RWPE1 (cell line): ENCODE measurements around the gene PEX19.

ENCODE experiments used
- CTCF ChIA-PET: fragments of 350-600 bp; sonication (Branson Sonifier 250); formaldehyde crosslinking; extraction: SDS; loops from one replicate; lab custom pipeline; 2021; lab: Yijun Ruan, JAX
- POLR2A ChIA-PET: fragments of 400-600 bp; formaldehyde crosslinking; extraction: SDS; loops from one replicate; lab custom pipeline; 2020; ENCODE audit warnings: antibody characterized with exemption; ENCODE audit not compliant: low non-redundant PET; lab: Yijun Ruan, JAX
- DNase-seq: peaks from one replicate; pipeline ENCODE4 v3.0.0; 2012; ENCODE audit warnings: low spot score
- H3K27ac ChIP-seq: fragments of 450-650 bp; 2 replicates; pipeline ENCODE4 v1.5.1; 2017
- CTCF ChIP-seq: fragments of 450-650 bp; conservative IDR thresholded peaks from 2 replicates; pipeline ENCODE4 v1.5.1; 2017; ENCODE audit warnings: low read depth, mild to moderate bottlenecking

Gene PEX19

GRCh38 chr1:160236806-160237205 is 48.1 kb downstream of the PEX19 start:
- ChIA-PET CTCF (no interaction called here), POLR2A (no interaction called here)
- H3K27ac ChIP-seq: no peak overlapping the region
- no peak for DNase-seq
- no peak for TF ChIP-seq CTCF

GRCh38 chr1:160232911-160233310 is 52.0 kb downstream of the PEX19 start:
- TF ChIP-seq CTCF: no peak
- DNase-seq: no peak
- no peak overlapping the region for H3K27ac ChIP-seq
- POLR2A ChIA-PET: no interaction called here
- CTCF ChIA-PET: interaction anchor here (1.1 kb wide), 1 partner anchor 19 kb away, joined by 3 read pairs; no protein-coding TSS in a partner anchor

- DNase-seq: no peak
- CTCF ChIA-PET: interaction anchor here (0.7 kb wide), 1 partner anchor 30 kb away, joined by 4 read pairs; no protein-coding TSS in a partner anchor
- H3K27ac ChIP-seq: no peak overlapping the region
- no peak for TF ChIP-seq CTCF
- POLR2A ChIA-PET: interaction anchor here (0.8 kb wide), 1 partner anchor 108 kb away, joined by 8 read pairs; no protein-coding TSS in a partner anchor
Measured at GRCh38 chr1:160228431-160228830, 56.5 kb downstream of the PEX19 start.

- ChIA-PET POLR2A (no interaction called here), CTCF (no interaction called here)
- TF ChIP-seq CTCF: no peak
- H3K27ac ChIP-seq: no peak overlapping the region
- no peak for DNase-seq
Measured at GRCh38 chr1:160227561-160227960, 57.4 kb downstream of the PEX19 start.

- ChIA-PET POLR2A (no interaction called here), CTCF (no interaction called here)
- H3K27ac ChIP-seq: no peak overlapping the region
- no peak for TF ChIP-seq CTCF
- DNase-seq: no peak
Measured at GRCh38 chr1:160227034-160227433, 57.9 kb downstream of the PEX19 start.
